K562 (cell line): Measurements from ENCODE around the gene IDI2.

Experiments used
- GATA2 ChIP-seq: sonication (generic); formaldehyde crosslinking; IDR thresholded peaks from 2 replicates; pipeline ENCODE4 v1.4.0; 2020; ENCODE audit warnings: mild to moderate bottlenecking, missing genetic modification reagents
- HDAC6 ChIP-seq: IDR thresholded peaks from 2 replicates; pipeline ENCODE4 v1.6.1; 2012; ENCODE audit warnings: low read depth, mild to moderate bottlenecking, control low read depth, inconsistent platforms, low read length, moderate library complexity
- HDGF ChIP-seq: fragments of 450-650 bp; IDR thresholded peaks from 2 replicates; pipeline ENCODE4 v1.6.1; 2016
- HNRNPH1 ChIP-seq: fragments of 200-400 bp; formaldehyde crosslinking; optimal IDR thresholded peaks from 2 replicates; pipeline ENCODE3; 2017; ENCODE audit warnings: low read depth, mild to moderate bottlenecking, low read length, moderate library complexity
- KLF1 ChIP-seq: fragments of 450-650 bp; IDR thresholded peaks from 2 replicates; pipeline ENCODE4 v1.6.1; 2016; ENCODE audit warnings: missing genetic modification characterization, missing compliant biosample characterization
- MYNN ChIP-seq, 2 experiments: sonication (generic); formaldehyde crosslinking in 1 of 2; IDR thresholded peaks; 2 replicates each; pipeline versions ENCODE4 v1.5.0 to v1.6.1; 2016 to 2020; ENCODE audit warnings: antibody characterized with exemption in 1 of 2, missing genetic modification reagents in 1 of 2
- POLR2AphosphoS5 ChIP-seq: IDR thresholded peaks from 2 replicates; pipeline ENCODE4 v1.6.1; 2011; ENCODE audit warnings: mild to moderate bottlenecking, low read depth, low read length, moderate library complexity; ENCODE audit not compliant: control insufficient read depth, insufficient read depth
- SETDB1 ChIP-seq: IDR thresholded peaks from one replicate; pipeline ENCODE4 v1.6.1; 2012; ENCODE audit warnings: low read length, control low read depth, inconsistent platforms
- TCF7L2 ChIP-seq: fragments of 150-350 bp; IDR thresholded peaks from 2 replicates; pipeline ENCODE4 v1.6.1; 2016; ENCODE audit warnings: low read depth, mild to moderate bottlenecking, low read length, moderate library complexity
- ZBTB17 ChIP-seq: fragments of 450-650 bp; formaldehyde crosslinking; IDR thresholded peaks from 2 replicates; pipeline ENCODE4 v1.4.0; 2020; ENCODE audit warnings: mild to moderate bottlenecking
- TF ChIP-seq, protein P1 (sequence below), 2 experiments: fragments of 450-650 bp in 1 of 2; sonication (generic) in 1 of 2; formaldehyde crosslinking in 1 of 2; IDR thresholded peaks; 2 replicates each; pipeline versions ENCODE4 v1.7.1 to v1.9.0; 2016 to 2022; ENCODE audit warnings: inconsistent platforms in 1 of 2, mild to moderate bottlenecking in 1 of 2, missing genetic modification reagents in 1 of 2
- TF ChIP-seq, protein P2 (sequence below), 3 experiments: IDR thresholded peaks in 2 of 3; conservative IDR thresholded peaks in 1 of 3; 2 replicates each; pipeline ENCODE4 v1.5.1; 2011 to 2012; ENCODE audit warnings: low read length in 3 of 3, mild to moderate bottlenecking in 3 of 3, control low read depth in 2 of 3, improper control_type of control experiment in 1 of 3, inconsistent platforms in 1 of 3, low read depth in 1 of 3, mixed read lengths in 1 of 3, moderate library complexity in 1 of 3; ENCODE audit not compliant: insufficient read depth in 2 of 3

DNA sequence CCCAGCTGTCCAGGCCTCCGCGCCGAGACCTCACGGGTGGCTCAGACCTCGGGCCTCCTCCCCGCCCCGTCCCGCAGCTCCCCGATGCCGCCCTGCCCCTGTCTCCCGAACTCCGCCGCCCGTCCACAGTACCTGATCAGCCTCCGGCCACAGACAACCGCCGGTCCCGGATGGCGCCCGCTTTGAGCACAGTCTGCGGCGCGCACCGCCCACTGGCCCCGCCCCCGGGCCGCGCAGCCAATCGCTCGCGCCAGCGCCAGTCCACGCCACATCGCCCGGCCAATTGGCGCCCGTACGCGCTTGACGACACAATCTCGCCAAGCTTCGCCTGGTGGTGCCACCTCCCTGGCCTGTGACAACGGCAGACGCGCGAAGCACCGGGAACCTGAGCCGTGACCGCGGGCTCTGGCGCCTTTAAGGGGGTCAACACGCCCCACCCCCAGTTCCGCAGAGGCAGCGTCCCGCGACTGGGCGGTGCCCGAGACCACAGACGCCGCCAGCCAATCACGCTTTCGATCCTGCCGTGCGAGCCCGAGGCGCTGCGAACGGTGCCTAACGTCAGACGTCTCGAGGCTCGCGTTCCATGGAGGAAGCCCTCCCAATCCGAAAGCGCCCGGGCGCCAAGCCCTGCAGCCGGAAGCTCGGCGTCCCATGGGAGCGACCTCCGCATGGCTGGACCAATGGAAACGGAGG, 23.2 kb upstream of the IDI2 start, which contains the start of gene IDI1:
- no peak for TF ChIP-seq MYNN (IDR thresholded peaks at IDR 0.05)
- no peak for TF ChIP-seq MYNN (CRISPR knock-in tag; IDR thresholded peaks at IDR 0.05)
- no peak for TF ChIP-seq GATA2
- TF ChIP-seq, protein P1, sequence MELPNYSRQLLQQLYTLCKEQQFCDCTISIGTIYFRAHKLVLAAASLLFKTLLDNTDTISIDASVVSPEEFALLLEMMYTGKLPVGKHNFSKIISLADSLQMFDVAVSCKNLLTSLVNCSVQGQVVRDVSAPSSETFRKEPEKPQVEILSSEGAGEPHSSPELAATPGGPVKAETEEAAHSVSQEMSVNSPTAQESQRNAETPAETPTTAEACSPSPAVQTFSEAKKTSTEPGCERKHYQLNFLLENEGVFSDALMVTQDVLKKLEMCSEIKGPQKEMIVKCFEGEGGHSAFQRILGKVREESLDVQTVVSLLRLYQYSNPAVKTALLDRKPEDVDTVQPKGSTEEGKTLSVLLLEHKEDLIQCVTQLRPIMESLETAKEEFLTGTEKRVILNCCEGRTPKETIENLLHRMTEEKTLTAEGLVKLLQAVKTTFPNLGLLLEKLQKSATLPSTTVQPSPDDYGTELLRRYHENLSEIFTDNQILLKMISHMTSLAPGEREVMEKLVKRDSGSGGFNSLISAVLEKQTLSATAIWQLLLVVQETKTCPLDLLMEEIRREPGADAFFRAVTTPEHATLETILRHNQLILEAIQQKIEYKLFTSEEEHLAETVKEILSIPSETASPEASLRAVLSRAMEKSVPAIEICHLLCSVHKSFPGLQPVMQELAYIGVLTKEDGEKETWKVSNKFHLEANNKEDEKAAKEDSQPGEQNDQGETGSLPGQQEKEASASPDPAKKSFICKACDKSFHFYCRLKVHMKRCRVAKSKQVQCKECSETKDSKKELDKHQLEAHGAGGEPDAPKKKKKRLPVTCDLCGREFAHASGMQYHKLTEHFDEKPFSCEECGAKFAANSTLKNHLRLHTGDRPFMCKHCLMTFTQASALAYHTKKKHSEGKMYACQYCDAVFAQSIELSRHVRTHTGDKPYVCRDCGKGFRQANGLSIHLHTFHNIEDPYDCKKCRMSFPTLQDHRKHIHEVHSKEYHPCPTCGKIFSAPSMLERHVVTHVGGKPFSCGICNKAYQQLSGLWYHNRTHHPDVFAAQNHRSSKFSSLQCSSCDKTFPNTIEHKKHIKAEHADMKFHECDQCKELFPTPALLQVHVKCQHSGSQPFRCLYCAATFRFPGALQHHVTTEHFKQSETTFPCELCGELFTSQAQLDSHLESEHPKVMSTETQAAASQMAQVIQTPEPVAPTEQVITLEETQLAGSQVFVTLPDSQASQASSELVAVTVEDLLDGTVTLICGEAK (IDR thresholded peaks at IDR 0.05), result peak; percentile 88
- TF ChIP-seq, protein P1 (CRISPR knock-in tag; IDR thresholded peaks at IDR 0.05), result no peak
- TF ChIP-seq TCF7L2, result no peak
- no peak for TF ChIP-seq HDGF
- TF ChIP-seq POLR2AphosphoS5, result peak; percentile 57; the same call in 1 of the 2 replicates
- no peak for TF ChIP-seq ZBTB17 (CRISPR knock-in tag)
- no peak for TF ChIP-seq HDAC6
- no peak for TF ChIP-seq HNRNPH1
- TF ChIP-seq, protein P2, sequence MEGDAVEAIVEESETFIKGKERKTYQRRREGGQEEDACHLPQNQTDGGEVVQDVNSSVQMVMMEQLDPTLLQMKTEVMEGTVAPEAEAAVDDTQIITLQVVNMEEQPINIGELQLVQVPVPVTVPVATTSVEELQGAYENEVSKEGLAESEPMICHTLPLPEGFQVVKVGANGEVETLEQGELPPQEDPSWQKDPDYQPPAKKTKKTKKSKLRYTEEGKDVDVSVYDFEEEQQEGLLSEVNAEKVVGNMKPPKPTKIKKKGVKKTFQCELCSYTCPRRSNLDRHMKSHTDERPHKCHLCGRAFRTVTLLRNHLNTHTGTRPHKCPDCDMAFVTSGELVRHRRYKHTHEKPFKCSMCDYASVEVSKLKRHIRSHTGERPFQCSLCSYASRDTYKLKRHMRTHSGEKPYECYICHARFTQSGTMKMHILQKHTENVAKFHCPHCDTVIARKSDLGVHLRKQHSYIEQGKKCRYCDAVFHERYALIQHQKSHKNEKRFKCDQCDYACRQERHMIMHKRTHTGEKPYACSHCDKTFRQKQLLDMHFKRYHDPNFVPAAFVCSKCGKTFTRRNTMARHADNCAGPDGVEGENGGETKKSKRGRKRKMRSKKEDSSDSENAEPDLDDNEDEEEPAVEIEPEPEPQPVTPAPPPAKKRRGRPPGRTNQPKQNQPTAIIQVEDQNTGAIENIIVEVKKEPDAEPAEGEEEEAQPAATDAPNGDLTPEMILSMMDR (IDR thresholded peaks at IDR 0.05 in 2 of 3, conservative IDR thresholded peaks at IDR 0.05 in 1 of 3; ENCODE audit: insufficient read depth in 2 of 3, low read depth in 1 of 3, low read length in 3 of 3), result no peak
- TF ChIP-seq SETDB1, result no peak
- no peak for TF ChIP-seq KLF1 (tag)
